Spleen (tissue), 7 donors: Measurements from ENCODE around the gene PCED1B.

ENCODE experiments used
- POLR2A ChIP-seq, 3 donors: fragments of 450-650 bp; IDR thresholded peaks; one replicate each; pipeline ENCODE4 v1.5.1; 2017; ENCODE audit warnings: antibody characterized with exemption in 3 of 3, mild to moderate bottlenecking in 1 of 3
- POLR2AphosphoS5 ChIP-seq, 3 donors: sonication (generic); formaldehyde crosslinking; IDR thresholded peaks; one replicate each; pipeline ENCODE4 v1.5.1; 2017; ENCODE audit warnings: antibody characterized with exemption in 3 of 3
- TF ChIP-seq, protein P1 (sequence below), 11 experiments: fragments of 200-600 bp in 7 of 11; fragments of 450-650 bp in 4 of 11; sonication (generic) in 4 of 11; IDR thresholded peaks in 8 of 11; conservative IDR thresholded peaks in 3 of 11; 1 replicate in 7 of 11; 2 replicates in 4 of 11; pipeline versions ENCODE4 v1.4.0 to v1.8.0; 2016 to 2021; ENCODE audit warnings: antibody characterized with exemption in 11 of 11, inconsistent platforms in 4 of 11, mild to moderate bottlenecking in 1 of 11
- donor health status: DM: no; HTN: no; CAD: no; lungs with moderate emphysema.
- donor health status: DM: no; HTN: no; CAD: no.
- donor health status: DM: no; HTN: no; CAD: no.

DNA sequence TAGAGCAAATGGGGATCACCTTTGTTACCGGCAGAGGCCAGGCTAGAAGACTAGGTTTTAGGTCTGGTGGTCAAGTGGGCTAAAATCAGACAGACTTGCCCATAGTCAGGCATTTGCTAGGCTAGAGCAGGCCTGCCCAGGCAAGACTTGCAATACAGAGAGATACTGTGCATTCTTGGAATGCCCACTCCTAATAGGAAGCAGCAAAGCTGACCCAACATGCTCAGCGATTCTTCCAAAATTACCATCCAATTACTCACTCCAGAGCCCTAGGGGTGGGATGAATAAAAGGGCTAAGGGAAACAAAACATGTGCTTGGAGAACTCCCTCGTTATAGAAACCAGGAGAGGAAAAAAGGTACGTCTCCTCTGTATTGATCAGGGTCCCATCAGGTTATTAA lies 188.2 kb downstream of the PCED1B start:
- TF ChIP-seq, protein P1, sequence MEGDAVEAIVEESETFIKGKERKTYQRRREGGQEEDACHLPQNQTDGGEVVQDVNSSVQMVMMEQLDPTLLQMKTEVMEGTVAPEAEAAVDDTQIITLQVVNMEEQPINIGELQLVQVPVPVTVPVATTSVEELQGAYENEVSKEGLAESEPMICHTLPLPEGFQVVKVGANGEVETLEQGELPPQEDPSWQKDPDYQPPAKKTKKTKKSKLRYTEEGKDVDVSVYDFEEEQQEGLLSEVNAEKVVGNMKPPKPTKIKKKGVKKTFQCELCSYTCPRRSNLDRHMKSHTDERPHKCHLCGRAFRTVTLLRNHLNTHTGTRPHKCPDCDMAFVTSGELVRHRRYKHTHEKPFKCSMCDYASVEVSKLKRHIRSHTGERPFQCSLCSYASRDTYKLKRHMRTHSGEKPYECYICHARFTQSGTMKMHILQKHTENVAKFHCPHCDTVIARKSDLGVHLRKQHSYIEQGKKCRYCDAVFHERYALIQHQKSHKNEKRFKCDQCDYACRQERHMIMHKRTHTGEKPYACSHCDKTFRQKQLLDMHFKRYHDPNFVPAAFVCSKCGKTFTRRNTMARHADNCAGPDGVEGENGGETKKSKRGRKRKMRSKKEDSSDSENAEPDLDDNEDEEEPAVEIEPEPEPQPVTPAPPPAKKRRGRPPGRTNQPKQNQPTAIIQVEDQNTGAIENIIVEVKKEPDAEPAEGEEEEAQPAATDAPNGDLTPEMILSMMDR (IDR thresholded peaks at IDR 0.05 in 8 of 11, conservative IDR thresholded peaks at IDR 0.05 in 3 of 11): no peak
- TF ChIP-seq POLR2A (IDR thresholded peaks at IDR 0.05) (no peak), POLR2AphosphoS5 (IDR thresholded peaks at IDR 0.05) (no peak)
